Fibroblast of pulmonary artery (primary cell): Measurements from ENCODE around the gene NKX6-2.

Experiments used
- DNase-seq: peaks from one replicate; pipeline ENCODE4 v3.0.0-alpha.2; 2010; ENCODE audit warnings: low read depth
- H3K4me3 ChIP-seq: replicated peaks from 2 replicates; pipeline ENCODE4 v1.5.1; 2011; ENCODE audit warnings: low read depth, mild to moderate bottlenecking, control low read depth, low read length, moderate library complexity
- CTCF ChIP-seq: IDR thresholded peaks from 2 replicates; pipeline ENCODE4 v1.5.1; 2011; ENCODE audit warnings: mild to moderate bottlenecking, control low read depth, low read length, inconsistent platforms; ENCODE audit errors: missing control alignments

NKX6-2 gene

GRCh38 chr10:132768346-132769248 lies 17.4 kb downstream of the NKX6-2 start:
- DNase-seq, result no peak
- no peak overlapping the region for H3K4me3 ChIP-seq
- TF ChIP-seq CTCF, result no peak

DNA sequence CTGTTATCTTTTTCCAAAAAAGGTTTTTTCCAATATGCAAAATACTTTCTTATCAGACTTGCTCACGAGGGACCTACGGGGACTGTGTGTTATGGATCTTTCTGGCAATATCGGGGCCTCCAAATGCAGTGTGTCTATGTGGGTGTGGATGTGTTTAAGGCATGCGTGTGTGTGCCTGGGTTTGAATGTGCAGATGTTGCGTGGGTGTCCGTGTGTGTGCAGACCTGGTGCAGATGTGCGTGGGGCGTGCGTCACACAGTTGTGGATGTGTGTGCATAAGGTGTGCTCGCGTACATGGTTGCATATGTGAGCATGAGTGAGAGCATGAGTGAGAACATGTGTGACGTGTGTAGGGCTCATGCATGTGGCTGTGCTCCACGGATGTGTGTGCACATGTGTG lies 19.7 kb downstream of the NKX6-2 start:
- no peak overlapping the region for H3K4me3 ChIP-seq
- DNase-seq, result no peak
- TF ChIP-seq CTCF, result no peak

GRCh38 chr10:132765435-132765834 lies 20.5 kb downstream of the NKX6-2 start:
- no peak for DNase-seq
- no peak for TF ChIP-seq CTCF
- no peak overlapping the region for H3K4me3 ChIP-seq

- no peak for TF ChIP-seq CTCF
- no peak overlapping the region for H3K4me3 ChIP-seq
- DNase-seq, result no peak
Measured at GRCh38 chr10:132764108-132764507, 21.8 kb downstream of the NKX6-2 start.

DNA sequence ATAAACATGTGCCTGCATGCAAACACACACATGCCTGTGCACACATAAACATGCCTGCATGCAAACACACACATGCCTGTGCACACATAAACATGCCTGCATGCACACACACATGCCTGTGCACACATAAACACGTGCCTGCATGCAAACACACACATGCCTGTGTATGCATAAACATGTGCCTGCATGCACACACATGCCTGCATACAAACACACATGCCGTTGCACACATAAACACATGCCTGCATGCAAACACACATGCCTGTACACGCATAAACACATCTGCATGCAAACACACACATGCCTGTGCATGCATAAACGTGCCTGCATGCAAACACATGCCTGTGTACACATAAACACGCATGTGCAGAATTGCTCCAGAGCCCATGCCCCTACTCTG lies 22.4 kb downstream of the NKX6-2 start:
- no peak for DNase-seq
- TF ChIP-seq CTCF, result no peak
- H3K4me3 ChIP-seq, result no peak overlapping the region

DNA sequence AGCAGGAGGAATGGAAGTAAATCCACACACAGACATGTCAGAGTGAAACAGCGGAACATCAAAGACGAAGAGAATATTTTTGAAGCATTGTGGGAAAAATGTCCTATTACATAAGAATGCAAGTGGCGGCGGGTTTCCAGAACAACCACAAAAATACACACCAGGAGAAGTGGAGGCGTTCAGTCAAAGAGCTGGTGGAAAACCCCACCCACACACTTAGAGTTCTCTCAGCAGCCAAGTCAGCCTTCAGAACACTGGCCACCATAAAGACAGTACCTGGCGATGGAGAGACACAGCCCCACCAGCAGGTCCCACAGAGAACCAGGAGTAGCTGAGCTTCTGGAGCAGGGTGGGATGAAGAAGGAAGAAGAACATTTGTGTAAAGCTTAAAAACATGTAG lies 23.7 kb downstream of the NKX6-2 start:
- no peak for TF ChIP-seq CTCF
- no peak overlapping the region for H3K4me3 ChIP-seq
- no peak for DNase-seq
